Mesenchymal stem cell (in vitro differentiated cells and primary cell): Measurements from ENCODE around the gene MAP7D1.

Source experiments
- DNase-seq: peaks from one replicate; pipeline ENCODE4 v3.0.0-alpha.2; 2013
- H2AFZ ChIP-seq: one replicate; pipeline ENCODE4 v1.6.1; 2013; ENCODE audit warnings: low read depth, mild to moderate bottlenecking, control low read depth, inconsistent platforms, low read length, moderate library complexity
- H2AK5ac ChIP-seq: 2 replicates; pipeline ENCODE4 v1.6.1; 2013; ENCODE audit warnings: low read length, moderate library complexity, mild to moderate bottlenecking, inconsistent platforms; ENCODE audit not compliant: severe bottlenecking
- H2BK120ac ChIP-seq: one replicate; pipeline ENCODE4 v1.6.1; 2013; ENCODE audit warnings: low read depth, mild to moderate bottlenecking, inconsistent platforms, low read length, moderate library complexity
- H2BK12ac ChIP-seq, 2 experiments: one replicate each; pipeline ENCODE4 v1.6.1; 2013; ENCODE audit warnings: inconsistent platforms in 2 of 2, low read length in 2 of 2, mild to moderate bottlenecking in 2 of 2, moderate library complexity in 2 of 2, control low read depth in 1 of 2
- H2BK15ac ChIP-seq: one replicate; pipeline ENCODE4 v1.6.1; 2013; ENCODE audit warnings: mild to moderate bottlenecking, low read depth, inconsistent platforms; ENCODE audit not compliant: poor library complexity, severe bottlenecking
- H2BK5ac ChIP-seq: 2 replicates; pipeline ENCODE4 v1.6.1; 2013; ENCODE audit warnings: low read depth, mild to moderate bottlenecking, low read length, control low read depth, inconsistent platforms; ENCODE audit not compliant: poor library complexity, severe bottlenecking
- H3K14ac ChIP-seq, 2 experiments: one replicate each; pipeline ENCODE4 v1.6.1; 2013; ENCODE audit warnings: inconsistent platforms in 2 of 2, low read length in 2 of 2, control low read depth in 1 of 2, mild to moderate bottlenecking in 1 of 2, moderate library complexity in 1 of 2
- H3K18ac ChIP-seq, 2 experiments: one replicate each; pipeline ENCODE4 v1.6.1; 2013; ENCODE audit warnings: inconsistent platforms in 2 of 2, low read length in 2 of 2, control low read depth in 1 of 2, low read depth in 1 of 2, mild to moderate bottlenecking in 1 of 2
- H3K23ac ChIP-seq, 2 experiments: one replicate each; pipeline ENCODE4 v1.6.1; 2013; ENCODE audit warnings: inconsistent platforms in 2 of 2, low read length in 2 of 2, mild to moderate bottlenecking in 2 of 2, moderate library complexity in 2 of 2, control low read depth in 1 of 2
- H3K27ac ChIP-seq: 2 replicates; pipeline ENCODE4 v1.5.1; 2013; ENCODE audit warnings: mild to moderate bottlenecking, moderate library complexity, low read length, control low read depth, inconsistent platforms; ENCODE audit not compliant: poor library complexity, severe bottlenecking
- H3K27me3 ChIP-seq, 2 experiments: 2 replicates each; pipeline versions ENCODE4 v1.6.1 to v1.7.0; 2013; ENCODE audit warnings: low read length in 2 of 2, mild to moderate bottlenecking in 2 of 2, moderate library complexity in 2 of 2, control low read depth in 1 of 2, inconsistent platforms in 1 of 2; ENCODE audit not compliant: control insufficient read depth in 1 of 2, insufficient read depth in 1 of 2
- H3K36me3 ChIP-seq, 2 experiments: 2 replicates each; pipeline versions ENCODE4 v1.6.1 to v1.7.0; 2013; ENCODE audit warnings: low read length in 2 of 2, control low read depth in 1 of 2, inconsistent platforms in 1 of 2, low read depth in 1 of 2, mild to moderate bottlenecking in 1 of 2; ENCODE audit not compliant: insufficient read depth in 2 of 2, control insufficient read depth in 1 of 2
- H3K4ac ChIP-seq, 2 experiments: one replicate each; pipeline ENCODE4 v1.6.1; 2013; ENCODE audit warnings: inconsistent platforms in 2 of 2, low read length in 2 of 2, mild to moderate bottlenecking in 2 of 2, moderate library complexity in 2 of 2, control low read depth in 1 of 2, low read depth in 1 of 2
- H3K4me1 ChIP-seq: 2 replicates; pipeline ENCODE4 v1.6.1; 2013; ENCODE audit warnings: low read depth, low read length, control low read depth; ENCODE audit not compliant: control insufficient read depth, insufficient read depth
- H3K4me2 ChIP-seq: 2 replicates; pipeline ENCODE4 v1.6.1; 2013; ENCODE audit warnings: low read length, mild to moderate bottlenecking, inconsistent platforms; ENCODE audit not compliant: poor library complexity, severe bottlenecking
- H3K4me3 ChIP-seq, 2 experiments: 2 replicates each; pipeline versions ENCODE4 v1.5.1 to v1.7.0; 2013; ENCODE audit warnings: low read length in 2 of 2, mild to moderate bottlenecking in 2 of 2, control low read depth in 1 of 2, low read depth in 1 of 2; ENCODE audit not compliant: insufficient read depth in 1 of 2
- H3K79me1 ChIP-seq: replicated peaks from 2 replicates; pipeline ENCODE4 v1.6.1; 2013; ENCODE audit warnings: mild to moderate bottlenecking, control low read depth, low read length, inconsistent platforms; ENCODE audit not compliant: poor library complexity, severe bottlenecking
- H3K9ac ChIP-seq: 2 replicates; pipeline ENCODE4 v1.7.0; 2013; ENCODE audit warnings: mild to moderate bottlenecking, low read length, moderate library complexity
- H3K9me3 ChIP-seq: 2 replicates; pipeline ENCODE4 v1.7.0; 2013; ENCODE audit warnings: mild to moderate bottlenecking, low read length; ENCODE audit not compliant: control insufficient read depth
- H4K8ac ChIP-seq: one replicate; pipeline ENCODE4 v1.6.1; 2013; ENCODE audit warnings: inconsistent platforms, mild to moderate bottlenecking, low read length, moderate library complexity
- H4K91ac ChIP-seq: one replicate; pipeline ENCODE4 v1.6.1; 2013; ENCODE audit warnings: mild to moderate bottlenecking, low read length, inconsistent platforms
- WGBS: methylation state at CpG from one replicate; pipeline ENCODE4 v1.1.7; 2013; ENCODE audit warnings: mixed read lengths; 5-methylcytosine and 5-hydroxymethylcytosine counted together

The MAP7D1 gene

DNA sequence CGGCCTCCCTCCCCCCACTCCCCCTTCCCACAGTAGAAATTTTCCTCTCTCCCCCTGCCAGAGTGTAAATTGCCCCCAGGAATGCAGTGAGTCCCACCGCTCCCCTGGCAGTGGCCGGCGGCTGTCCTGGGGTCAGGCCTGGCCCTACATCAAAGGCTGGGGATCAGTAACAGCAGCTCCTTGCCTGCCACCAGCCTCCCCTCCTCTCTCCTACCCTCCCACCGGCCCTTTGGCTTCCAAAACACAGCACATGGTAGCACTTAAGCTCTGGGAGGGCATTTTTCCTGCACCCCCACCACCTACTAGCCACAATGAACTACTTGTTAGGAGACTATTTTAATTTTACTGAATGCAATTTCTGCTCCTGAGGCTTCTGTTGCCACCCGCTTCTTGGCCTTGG is 21.9 kb upstream of the MAP7D1 start:
- peaks cover 17 to 25% of the 10 kb centered on the region in 2 experiments for H3K36me3 ChIP-seq
- H3K23ac ChIP-seq = no peak overlapping the region
- H3K4me1 ChIP-seq = peaks cover 15% of the 10 kb centered on the region
- H2BK12ac ChIP-seq = no peak overlapping the region
- no peak overlapping the region for H3K4me2 ChIP-seq
- H3K79me1 ChIP-seq = peaks cover 14% of the 10 kb centered on the region
- H3K27ac ChIP-seq = no peak overlapping the region
- peak overlapping the region; percentile 75 for H3K9ac ChIP-seq
- H2BK120ac ChIP-seq = no peak overlapping the region
- H3K4ac ChIP-seq = no peak overlapping the region
- H3K9me3 ChIP-seq = no peaks in the 10 kb centered on the region
- H3K27me3 ChIP-seq = no peaks in the 10 kb centered on the region
- DNase-seq = no peak
- no peak overlapping the region for H3K14ac ChIP-seq
- H3K18ac ChIP-seq = no peak overlapping the region
- no peak overlapping the region for H4K8ac ChIP-seq
- H4K91ac ChIP-seq = no peak overlapping the region
- no peak overlapping the region for H2BK15ac ChIP-seq
- H2BK5ac ChIP-seq = no peak overlapping the region
- H3K4me3 ChIP-seq = no peak overlapping the region
- 43% methylated on average over 6 of the region's 6 CpGs for WGBS
- peak overlapping the region; percentile 45 for H2AK5ac ChIP-seq
- no peak overlapping the region for H2AFZ ChIP-seq

DNA sequence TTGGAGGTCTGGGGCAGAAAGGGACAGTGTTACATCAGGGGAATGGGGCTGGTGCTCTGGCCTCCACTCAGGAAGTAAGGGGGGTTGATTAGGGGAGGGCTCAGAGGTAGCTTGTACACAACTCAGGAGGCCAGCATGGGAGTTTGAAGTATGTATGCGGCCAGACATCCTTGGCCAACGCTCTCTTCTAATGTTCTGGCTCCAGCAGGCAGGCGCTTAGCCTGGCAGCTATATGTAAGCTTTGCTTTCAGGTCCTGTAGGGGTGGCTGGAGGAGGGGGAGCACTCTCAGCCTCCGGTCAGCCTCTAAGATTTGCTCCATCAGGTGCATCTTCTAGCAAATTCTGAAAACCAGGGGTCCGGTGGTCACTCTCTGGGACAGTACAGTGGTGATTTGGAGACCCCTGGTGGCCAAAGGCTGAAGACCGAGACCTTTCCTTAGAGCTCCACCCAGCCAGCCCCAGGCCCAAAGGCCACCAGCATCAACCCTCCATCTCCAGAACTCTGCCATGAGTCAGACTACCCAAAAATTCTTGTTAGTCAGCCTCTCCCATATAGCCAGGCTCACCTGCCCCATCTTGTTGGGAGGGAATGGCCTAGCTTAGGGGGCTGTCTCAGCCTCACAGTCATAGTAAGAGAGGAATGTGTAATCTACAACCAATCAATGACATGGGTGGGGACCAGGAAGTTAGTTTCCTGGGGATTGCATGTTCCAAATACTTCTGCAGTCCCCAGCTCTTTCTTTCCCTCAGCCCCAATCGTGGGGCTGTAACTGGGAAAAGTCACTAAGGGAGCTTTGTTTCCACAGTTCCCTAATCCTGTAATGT is 21.2 kb upstream of the MAP7D1 start:
- H3K4me3 ChIP-seq = no peak overlapping the region
- H4K8ac ChIP-seq = no peak overlapping the region

DNA sequence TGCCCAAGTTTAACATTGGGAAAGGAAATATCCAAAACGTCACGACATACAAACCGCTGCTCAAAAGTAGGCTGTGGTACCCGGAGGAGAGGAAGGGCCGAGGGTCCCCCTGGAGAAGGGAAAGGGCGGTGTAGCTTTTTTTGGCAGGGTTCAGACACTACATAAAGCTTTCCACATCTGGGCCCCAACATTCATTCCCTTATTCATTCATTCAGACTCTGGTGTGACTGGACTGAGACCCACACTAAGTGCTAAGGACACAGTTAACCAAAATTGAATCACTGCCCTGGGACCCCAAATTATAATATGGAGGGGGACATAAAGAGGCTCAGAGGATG is 20.7 kb upstream of the MAP7D1 start:
- no peak overlapping the region for H4K91ac ChIP-seq
- peaks cover 20 to 34% of the 10 kb centered on the region in 2 experiments for H3K36me3 ChIP-seq
- peaks cover 23% of the 10 kb centered on the region for H3K79me1 ChIP-seq
- 97% methylated on average over 4 of the region's 6 CpGs for WGBS
- peaks cover 15% of the 10 kb centered on the region for H3K4me1 ChIP-seq
- no peaks in the 10 kb centered on the region for H3K27me3 ChIP-seq
- H3K14ac ChIP-seq = no peak overlapping the region
- H3K4ac ChIP-seq = no peak overlapping the region
- H2AFZ ChIP-seq = no peak overlapping the region
- no peak overlapping the region for H2BK120ac ChIP-seq
- H3K18ac ChIP-seq = no peak overlapping the region
- no peak for DNase-seq
- no peak overlapping the region for H3K23ac ChIP-seq
- H2BK12ac ChIP-seq = no peak overlapping the region
- no peak overlapping the region for H3K4me2 ChIP-seq
- H3K9ac ChIP-seq = peak overlapping the region; percentile 75
- no peak overlapping the region for H2BK5ac ChIP-seq
- H3K4me3 ChIP-seq = peak overlapping the region in 1 of 2 experiments; percentile 17
- H4K8ac ChIP-seq = no peak overlapping the region
- no peaks in the 10 kb centered on the region for H3K9me3 ChIP-seq
- no peak overlapping the region for H3K27ac ChIP-seq
- no peak overlapping the region for H2AK5ac ChIP-seq
- no peak overlapping the region for H2BK15ac ChIP-seq

More for the DNA sequence above, 21.2 kb upstream of the MAP7D1 start:
- H3K9me3 ChIP-seq = no peaks in the 10 kb centered on the region
- no peak overlapping the region for H2BK120ac ChIP-seq
- H2AK5ac ChIP-seq = peak overlapping the region; percentile 45
- H2BK5ac ChIP-seq = no peak overlapping the region
- no peak overlapping the region for H3K4me2 ChIP-seq
- no peaks in the 10 kb centered on the region for H3K27me3 ChIP-seq
- H3K4me1 ChIP-seq = peaks cover 15% of the 10 kb centered on the region
- peak overlapping the region in 1 of 2 experiments; percentile 20 for H3K4ac ChIP-seq
- no peak overlapping the region for H3K27ac ChIP-seq
- peaks cover 19% of the 10 kb centered on the region for H3K79me1 ChIP-seq
- H3K36me3 ChIP-seq = peaks cover 20 to 32% of the 10 kb centered on the region in 2 experiments
- WGBS = 64% methylated on average over 7 of the region's 7 CpGs
- no peak overlapping the region for H2BK15ac ChIP-seq
- H2AFZ ChIP-seq = no peak overlapping the region
- H2BK12ac ChIP-seq = no peak overlapping the region
- H3K18ac ChIP-seq = no peak overlapping the region
- no peak overlapping the region for H3K23ac ChIP-seq
- H3K9ac ChIP-seq = peak overlapping the region; percentile 75
- no peak overlapping the region for H4K91ac ChIP-seq
- peak; percentile 61 for DNase-seq
- H3K14ac ChIP-seq = no peak overlapping the region

DNA sequence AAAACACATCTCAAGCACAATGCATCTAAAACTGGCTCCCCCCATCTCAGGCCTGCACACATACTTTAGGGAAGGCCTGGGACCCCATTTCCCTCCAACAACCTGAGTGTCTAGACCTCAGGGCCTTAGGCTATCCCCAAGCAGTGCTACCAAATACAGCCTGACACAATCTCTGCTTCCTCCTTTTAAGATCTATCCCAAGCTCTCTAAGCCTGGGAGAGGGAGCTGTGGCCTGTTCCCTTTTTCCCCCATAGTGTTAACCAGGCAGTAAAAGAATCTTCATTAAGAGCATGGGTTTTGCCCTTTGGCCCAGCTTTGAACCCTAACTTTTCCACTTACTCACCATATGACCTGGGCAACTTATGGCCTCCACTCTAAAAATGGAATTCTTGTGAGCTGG is 20.2 kb upstream of the MAP7D1 start:
- no peak overlapping the region for H4K8ac ChIP-seq
- no peak overlapping the region for H3K23ac ChIP-seq
- no peak overlapping the region for H2BK5ac ChIP-seq
- H4K91ac ChIP-seq = no peak overlapping the region
- no peaks in the 10 kb centered on the region for H3K9me3 ChIP-seq
- H3K4me2 ChIP-seq = no peak overlapping the region
- H3K4me3 ChIP-seq = peak overlapping the region in 1 of 2 experiments; percentile 17
- DNase-seq = no peak
- no peak overlapping the region for H2AK5ac ChIP-seq
- H3K4me1 ChIP-seq = peaks cover 13% of the 10 kb centered on the region
- no peak overlapping the region for H2BK120ac ChIP-seq
- no peaks in the 10 kb centered on the region for H3K27me3 ChIP-seq
- no peak overlapping the region for H2BK15ac ChIP-seq
- no peak overlapping the region for H2BK12ac ChIP-seq
- H3K4ac ChIP-seq = no peak overlapping the region
- H2AFZ ChIP-seq = no peak overlapping the region
- H3K14ac ChIP-seq = no peak overlapping the region
- peaks cover 20 to 34% of the 10 kb centered on the region in 2 experiments for H3K36me3 ChIP-seq
- no peak overlapping the region for H3K18ac ChIP-seq
- H3K9ac ChIP-seq = peak overlapping the region; percentile 75
- peaks cover 23% of the 10 kb centered on the region for H3K79me1 ChIP-seq
- no peak overlapping the region for H3K27ac ChIP-seq
